ENCODE data around the gene CACNA1I. TPM values are rescaled to one million over a fixed set of nuclear protein-coding genes. Genes with fewer than 3 reads are reported as not detected.

The CACNA1I gene
- total and polyA plus RNA-seq, 11 donors = 0.01 to 0.07 (median 0.04) TPM; not detected in 6

- no peaks in the 10 kb centered on the region for H3K9me3 ChIP-seq
- WGBS, 4 donors = 66 to 74% (median 70%) methylated on average over 11 to 13 of the region's 13 CpGs
- H3K4me1 ChIP-seq = peaks cover 5 to 82% (median 66%) of the 10 kb centered on the region in 12 donors
- DNase-seq = no peak
- no peak for ATAC-seq
- intact Hi-C loops (cut with DNase I) = loop anchor here in 9 of 10 donors (5.0 to 10.0 kb wide), 12 partner anchors 62 to 817 kb away; partner anchors contain the start of genes RPL3 (in 4 of the 9), SYNGR1 (in 4 of the 9), CBX7 (in 1 of the 9) and GTPBP1 (in 1 of the 9)
- peak overlapping the region in 7 of 12 donors; percentile 1 to 100 (median 97) for H3K4me3 ChIP-seq
- peak overlapping the region in 8 of 12 donors; percentile 3 to 100 (median 78) for H3K27ac ChIP-seq
- TF ChIP-seq POLR2A (IDR thresholded peaks at IDR 0.05) (no peak), CTCF (IDR thresholded peaks at IDR 0.05) (no peak)
- peaks cover 9 to 63% (median 43%) of the 10 kb centered on the region in 9 donors for H3K36me3 ChIP-seq
- H3K27me3 ChIP-seq = no peaks in the 10 kb centered on the region
These were observed 46.3 kb upstream of the CACNA1I start for GRCh38 chr22:39524089-39524752.

GRCh38 chr22:39524753-39525657 is 45.5 kb upstream of the CACNA1I start:
- Histone ChIP-seq H3K4me3 (no peak overlapping the region), H3K4me1 (peaks cover 5 to 88% (median 72%) of the 10 kb centered on the region in 12 donors), H3K27me3 (no peaks in the 10 kb centered on the region), H3K36me3 (peaks cover 9 to 70% (median 51%) of the 10 kb centered on the region in 9 donors), H3K9me3 (no peaks in the 10 kb centered on the region), H3K27ac (peak overlapping the region in 6 of 12 donors; percentile 3 to 100 (median 78))
- DNase-seq (no peak), ATAC-seq (no peak)
- 72 to 85% (median 81%) methylated on average over 9 to 10 of the region's 10 CpGs for WGBS, 4 donors
- TF ChIP-seq POLR2A (IDR thresholded peaks at IDR 0.05) (no peak), CTCF (IDR thresholded peaks at IDR 0.05) (no peak)
- intact Hi-C loops (cut with DNase I) = loop anchor here (5.0 to 10.0 kb wide), 15 partner anchors 33 to 818 kb away; partner anchors contain the start of genes RPL3 (in 6 of the 10), SYNGR1 (in 5 of the 10), CBX7 (in 1 of the 10) and GTPBP1 (in 1 of the 10)

DNA sequence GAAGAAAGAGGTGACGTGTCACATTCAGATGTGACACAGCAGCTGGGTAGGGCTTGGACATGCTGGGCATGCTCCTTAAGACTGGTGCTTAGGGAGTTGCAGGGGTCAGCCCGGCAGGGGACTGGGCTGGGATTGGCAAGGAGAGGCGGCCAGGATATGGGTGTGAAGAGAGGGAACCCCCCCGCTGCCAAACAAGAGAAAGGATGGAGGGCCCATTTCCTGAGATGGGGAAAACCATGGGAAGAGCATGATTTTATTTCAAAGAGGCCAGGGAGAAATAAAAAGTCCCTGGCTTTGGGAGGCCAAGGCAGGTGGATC is 44.9 kb upstream of the CACNA1I start:
- Histone ChIP-seq H3K36me3 (peaks cover 9 to 75% (median 56%) of the 10 kb centered on the region in 9 donors), H3K9me3 (no peaks in the 10 kb centered on the region), H3K27ac (peak overlapping the region in 4 of 12 donors; percentile 3 to 97 (median 52)), H3K4me1 (peaks cover 5 to 94% (median 77%) of the 10 kb centered on the region in 12 donors), H3K4me3 (no peak overlapping the region), H3K27me3 (no peaks in the 10 kb centered on the region)
- DNase-seq = no peak
- WGBS, 4 donors = 54 to 70% (median 65%) methylated on average over 4 of the region's 4 CpGs
- intact Hi-C loops (cut with DNase I) = loop anchor here (5.0 to 10.0 kb wide), 9 partner anchors 33 to 353 kb away; partner anchors contain the start of genes RPL3 (in 4 of the 10) and SYNGR1 (in 4 of the 10)
- ATAC-seq = no peak
- no peak for TF ChIP-seq CTCF (IDR thresholded peaks at IDR 0.05)
- no peak for TF ChIP-seq POLR2A (IDR thresholded peaks at IDR 0.05)
